ENCODE measurements around the gene OLIG2. TPM values are rescaled to one million over a fixed set of nuclear protein-coding genes. Genes with fewer than 3 reads are reported as not detected.

Gene OLIG2
- total and polyA plus RNA-seq, 2 experiments from 2014 or later: 0.15 to 1.4 TPM

GRCh38 chr21:33028287-33028670 is 2.5 kb downstream of the OLIG2 start:
- Histone ChIP-seq H3K4me3 (peak overlapping the region; percentile 64), H3K27me3 (ENCODE audit: insufficient read depth) (peaks cover 98% of the 10 kb centered on the region), H3K27ac (ENCODE audit: low read depth) (no peak overlapping the region), H3K36me3 (ENCODE audit: insufficient read depth) (no peaks in the 10 kb centered on the region), H3K4me1 (ENCODE audit: insufficient read depth) (peaks cover 50% of the 10 kb centered on the region), H3K79me2 (replicated peaks; ENCODE audit: insufficient read depth) (no peaks in the 10 kb centered on the region), H3K9me2 (ENCODE audit: insufficient read depth) (no peaks in the 10 kb centered on the region), H2AFZ (no peak overlapping the region), H3F3A (replicated peaks; ENCODE audit: low read depth) (no peaks in the 10 kb centered on the region), H4K20me1 (replicated peaks; ENCODE audit: insufficient read depth) (peaks cover 25% of the 10 kb centered on the region), H3K4me2 (peak overlapping the region; percentile 88)
- DNase-seq (ENCODE audit: low spot score) (peak; percentile 45), ATAC-seq (no peak)
- Mint-ChIP-seq H3K4me1 (peaks cover 34% of the 10 kb centered on the region), H3K27me3 (ENCODE audit: insufficient read depth, low read depth, poor library complexity) (peaks cover 94% of the 10 kb centered on the region), H3K9me3 (peaks cover 3% of the 10 kb centered on the region; the same call in 2 of the 3 replicates), H3K4me3 (peak overlapping the region; percentile 50; the same call in 2 of the 3 replicates), H3K36me3 (ENCODE audit: low read depth) (no peaks in the 10 kb centered on the region; the same call in 1 of the 3 replicates), H3K27ac (no peak overlapping the region)
- no peak for TF ChIP-seq ZNF114 (CRISPR knock-in tag; IDR thresholded peaks at IDR 0.05)
- no peak for TF ChIP-seq EZH2 (IDR thresholded peaks at IDR 0.05; ENCODE audit: low read depth, unreplicated experiment)
- no peak for TF ChIP-seq CTCF (conservative IDR thresholded peaks at IDR 0.05; ENCODE audit: low read depth in 2 of 2)
- no peak for TF ChIP-seq NANOG (IDR thresholded peaks at IDR 0.05; ENCODE audit: borderline replicate concordance)
- TF ChIP-seq CREB1 (CRISPR knock-in tag; IDR thresholded peaks at IDR 0.05; ENCODE audit: low read depth): no peak
- TF ChIP-seq ZNF331 (CRISPR knock-in tag; IDR thresholded peaks at IDR 0.05; ENCODE audit: low read depth): no peak
- TF ChIP-seq, protein P1, sequence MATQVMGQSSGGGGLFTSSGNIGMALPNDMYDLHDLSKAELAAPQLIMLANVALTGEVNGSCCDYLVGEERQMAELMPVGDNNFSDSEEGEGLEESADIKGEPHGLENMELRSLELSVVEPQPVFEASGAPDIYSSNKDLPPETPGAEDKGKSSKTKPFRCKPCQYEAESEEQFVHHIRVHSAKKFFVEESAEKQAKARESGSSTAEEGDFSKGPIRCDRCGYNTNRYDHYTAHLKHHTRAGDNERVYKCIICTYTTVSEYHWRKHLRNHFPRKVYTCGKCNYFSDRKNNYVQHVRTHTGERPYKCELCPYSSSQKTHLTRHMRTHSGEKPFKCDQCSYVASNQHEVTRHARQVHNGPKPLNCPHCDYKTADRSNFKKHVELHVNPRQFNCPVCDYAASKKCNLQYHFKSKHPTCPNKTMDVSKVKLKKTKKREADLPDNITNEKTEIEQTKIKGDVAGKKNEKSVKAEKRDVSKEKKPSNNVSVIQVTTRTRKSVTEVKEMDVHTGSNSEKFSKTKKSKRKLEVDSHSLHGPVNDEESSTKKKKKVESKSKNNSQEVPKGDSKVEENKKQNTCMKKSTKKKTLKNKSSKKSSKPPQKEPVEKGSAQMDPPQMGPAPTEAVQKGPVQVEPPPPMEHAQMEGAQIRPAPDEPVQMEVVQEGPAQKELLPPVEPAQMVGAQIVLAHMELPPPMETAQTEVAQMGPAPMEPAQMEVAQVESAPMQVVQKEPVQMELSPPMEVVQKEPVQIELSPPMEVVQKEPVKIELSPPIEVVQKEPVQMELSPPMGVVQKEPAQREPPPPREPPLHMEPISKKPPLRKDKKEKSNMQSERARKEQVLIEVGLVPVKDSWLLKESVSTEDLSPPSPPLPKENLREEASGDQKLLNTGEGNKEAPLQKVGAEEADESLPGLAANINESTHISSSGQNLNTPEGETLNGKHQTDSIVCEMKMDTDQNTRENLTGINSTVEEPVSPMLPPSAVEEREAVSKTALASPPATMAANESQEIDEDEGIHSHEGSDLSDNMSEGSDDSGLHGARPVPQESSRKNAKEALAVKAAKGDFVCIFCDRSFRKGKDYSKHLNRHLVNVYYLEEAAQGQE (IDR thresholded peaks at IDR 0.05; ENCODE audit: unreplicated experiment): no peak
- no peak for TF ChIP-seq STAT1 (IDR thresholded peaks at IDR 0.05; ENCODE audit: unreplicated experiment)
- no peak for TF ChIP-seq EZH2phosphoT487 (IDR thresholded peaks at IDR 0.05; ENCODE audit: unreplicated experiment)
- TF ChIP-seq, protein P2, sequence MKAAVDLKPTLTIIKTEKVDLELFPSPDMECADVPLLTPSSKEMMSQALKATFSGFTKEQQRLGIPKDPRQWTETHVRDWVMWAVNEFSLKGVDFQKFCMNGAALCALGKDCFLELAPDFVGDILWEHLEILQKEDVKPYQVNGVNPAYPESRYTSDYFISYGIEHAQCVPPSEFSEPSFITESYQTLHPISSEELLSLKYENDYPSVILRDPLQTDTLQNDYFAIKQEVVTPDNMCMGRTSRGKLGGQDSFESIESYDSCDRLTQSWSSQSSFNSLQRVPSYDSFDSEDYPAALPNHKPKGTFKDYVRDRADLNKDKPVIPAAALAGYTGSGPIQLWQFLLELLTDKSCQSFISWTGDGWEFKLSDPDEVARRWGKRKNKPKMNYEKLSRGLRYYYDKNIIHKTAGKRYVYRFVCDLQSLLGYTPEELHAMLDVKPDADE (IDR thresholded peaks at IDR 0.05): no peak
- TF ChIP-seq POLR2AphosphoS5 (IDR thresholded peaks at IDR 0.05; ENCODE audit: low read depth): no peak
- no peak for TF ChIP-seq JUNB (IDR thresholded peaks at IDR 0.05; ENCODE audit: unreplicated experiment)
